ENCODE data around the gene KIR3DL3.
"Not testable (repeated sequence)": the region's sequence is repeated elsewhere in the genome, so short reads cannot be mapped to it uniquely, and the experiment has no call there.

KIR3DL3 gene

DNA sequence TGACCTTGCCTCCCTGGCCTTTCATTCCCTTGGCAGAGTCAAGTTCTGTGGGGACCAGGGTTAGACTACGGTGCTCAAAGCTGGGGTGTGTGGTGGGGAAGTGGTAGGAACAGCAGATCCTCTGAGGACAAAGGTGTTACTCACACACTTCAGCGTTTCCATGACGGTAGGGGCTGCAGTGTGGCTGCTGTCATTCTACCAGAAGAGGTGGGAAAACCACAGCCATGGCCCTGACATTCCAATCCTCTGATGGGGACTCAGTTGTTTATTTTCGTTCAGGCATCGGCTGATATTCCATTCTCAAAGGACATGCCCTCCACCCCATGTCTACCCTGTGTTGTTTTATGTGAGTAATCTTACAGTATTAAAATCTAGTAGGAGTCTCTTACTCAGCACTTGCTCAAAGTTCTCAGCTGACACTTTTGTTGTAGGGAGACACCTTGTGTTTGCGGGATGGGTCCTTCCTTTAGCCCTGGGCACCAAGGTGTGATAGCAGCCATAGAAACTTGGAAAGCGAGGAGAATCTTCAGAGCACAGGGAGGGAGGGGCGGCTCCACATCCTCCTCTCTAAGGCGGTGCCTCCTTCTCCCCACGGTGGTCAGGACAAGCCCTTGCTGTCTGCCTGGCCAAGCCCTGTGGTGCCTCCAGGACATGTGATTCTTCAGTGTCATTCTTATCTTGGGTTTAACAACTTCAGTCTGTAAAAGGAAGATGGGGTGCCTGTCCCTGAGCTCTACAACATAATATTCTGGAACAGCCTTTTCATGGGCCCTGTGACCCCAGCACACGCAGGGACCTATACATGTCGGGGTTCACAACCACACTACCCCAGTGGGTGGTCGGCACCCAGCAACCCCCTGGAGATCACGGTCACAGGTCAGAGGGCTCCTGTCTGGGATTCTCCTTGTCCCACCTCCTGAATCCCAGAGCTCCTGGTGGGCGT, 47.0 kb downstream of the KIR3DL3 start:
- H2AK5ac ChIP-seq (ENCODE audit: low read depth, low read length); H2AFZ ChIP-seq (ENCODE audit: low read length); H2BK5ac ChIP-seq (ENCODE audit: low read length); H3K9me3 ChIP-seq (replicated peaks in 1 of 2; ENCODE audit: control insufficient read depth in 2 of 2, insufficient read depth in 1 of 2, low read depth in 1 of 2, low read length in 2 of 2); H3K4me2 ChIP-seq (ENCODE audit: insufficient read depth, low read length, poor library complexity, severe bottlenecking); H3K23ac ChIP-seq (ENCODE audit: low read depth, low read length, poor library complexity); H3K4ac ChIP-seq (ENCODE audit: low read length); H4K91ac ChIP-seq (ENCODE audit: low read depth, low read length, poor library complexity); H3K27me3 ChIP-seq (ENCODE audit: control insufficient read depth in 3 of 3, insufficient read depth in 3 of 3, low read depth in 1 of 3, low read length in 3 of 3); H2BK120ac ChIP-seq (ENCODE audit: low read depth, low read length); H3K79me1 ChIP-seq (ENCODE audit: low read depth, low read length); DNase-seq (ENCODE audit: low spot score); H3K4me3 ChIP-seq (ENCODE audit: low read length in 2 of 2); H4K8ac ChIP-seq (ENCODE audit: low read depth, low read length); H2BK12ac ChIP-seq (ENCODE audit: low read length); H3K27ac ChIP-seq (replicated peaks; ENCODE audit: low read length); H3K36me3 ChIP-seq (replicated peaks in 1 of 2; ENCODE audit: control insufficient read depth in 2 of 2, insufficient read depth in 2 of 2, low read length in 2 of 2); H2BK15ac ChIP-seq (ENCODE audit: low read length); H3K14ac ChIP-seq (ENCODE audit: low read length); H3K18ac ChIP-seq (ENCODE audit: low read length); H3K4me1 ChIP-seq (ENCODE audit: control insufficient read depth in 2 of 2, insufficient read depth in 1 of 2, low read depth in 1 of 2, low read length in 2 of 2); H3K9ac ChIP-seq (ENCODE audit: low read depth, low read length, poor library complexity): not testable (repeated sequence)
- WGBS, 2 donors (ENCODE audit: extremely low coverage in 2 of 2, insufficient read length in 2 of 2, insufficient replicate concordance in 1 of 2) = no CpG with 5 or more reads among the region's 15 CpGs

DNA sequence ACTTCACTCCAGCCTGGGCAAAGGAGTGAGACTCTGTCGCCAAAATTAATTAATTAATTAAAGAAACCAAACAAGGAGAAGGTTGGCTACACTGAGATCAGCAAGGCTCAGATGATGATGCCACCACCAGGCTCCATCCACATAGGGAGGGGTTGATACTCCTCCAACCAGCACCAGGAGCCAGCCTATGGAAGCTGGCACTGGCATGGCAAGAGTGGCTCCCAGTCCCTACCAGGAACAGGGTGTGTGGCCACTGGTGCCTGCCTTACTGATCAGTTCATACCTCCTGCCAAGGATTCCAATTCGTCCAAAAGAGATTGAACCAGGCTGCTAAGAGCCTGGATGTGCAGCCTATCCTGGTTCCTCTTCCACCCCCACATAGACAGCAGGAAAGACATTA, 48.4 kb downstream of the KIR3DL3 start:
- H4K91ac ChIP-seq (ENCODE audit: low read depth, low read length, poor library complexity); H3K4me1 ChIP-seq (ENCODE audit: control insufficient read depth in 2 of 2, insufficient read depth in 1 of 2, low read depth in 1 of 2, low read length in 2 of 2); H3K9me3 ChIP-seq (replicated peaks in 1 of 2; ENCODE audit: control insufficient read depth in 2 of 2, insufficient read depth in 1 of 2, low read depth in 1 of 2, low read length in 2 of 2); H3K27ac ChIP-seq (replicated peaks; ENCODE audit: low read length); H2BK120ac ChIP-seq (ENCODE audit: low read depth, low read length); H3K79me1 ChIP-seq (ENCODE audit: low read depth, low read length); H2BK15ac ChIP-seq (ENCODE audit: low read length); H3K4ac ChIP-seq (ENCODE audit: low read length); H3K4me3 ChIP-seq (ENCODE audit: low read length in 2 of 2); H2AK5ac ChIP-seq (ENCODE audit: low read depth, low read length); H3K4me2 ChIP-seq (ENCODE audit: insufficient read depth, low read length, poor library complexity, severe bottlenecking); H2BK12ac ChIP-seq (ENCODE audit: low read length); H3K18ac ChIP-seq (ENCODE audit: low read length); H3K27me3 ChIP-seq (ENCODE audit: control insufficient read depth in 3 of 3, insufficient read depth in 3 of 3, low read depth in 1 of 3, low read length in 3 of 3); H4K8ac ChIP-seq (ENCODE audit: low read depth, low read length); H2AFZ ChIP-seq (ENCODE audit: low read length); H2BK5ac ChIP-seq (ENCODE audit: low read length); H3K36me3 ChIP-seq (replicated peaks in 1 of 2; ENCODE audit: control insufficient read depth in 2 of 2, insufficient read depth in 2 of 2, low read length in 2 of 2); H3K9ac ChIP-seq (ENCODE audit: low read depth, low read length, poor library complexity); DNase-seq (ENCODE audit: low spot score); H3K14ac ChIP-seq (ENCODE audit: low read length); H3K23ac ChIP-seq (ENCODE audit: low read depth, low read length, poor library complexity): not testable (repeated sequence)
- WGBS, 2 donors (ENCODE audit: extremely low coverage in 2 of 2, insufficient read length in 2 of 2, insufficient replicate concordance in 1 of 2) = no CpG with 5 or more reads among the region's 2 CpGs

DNA sequence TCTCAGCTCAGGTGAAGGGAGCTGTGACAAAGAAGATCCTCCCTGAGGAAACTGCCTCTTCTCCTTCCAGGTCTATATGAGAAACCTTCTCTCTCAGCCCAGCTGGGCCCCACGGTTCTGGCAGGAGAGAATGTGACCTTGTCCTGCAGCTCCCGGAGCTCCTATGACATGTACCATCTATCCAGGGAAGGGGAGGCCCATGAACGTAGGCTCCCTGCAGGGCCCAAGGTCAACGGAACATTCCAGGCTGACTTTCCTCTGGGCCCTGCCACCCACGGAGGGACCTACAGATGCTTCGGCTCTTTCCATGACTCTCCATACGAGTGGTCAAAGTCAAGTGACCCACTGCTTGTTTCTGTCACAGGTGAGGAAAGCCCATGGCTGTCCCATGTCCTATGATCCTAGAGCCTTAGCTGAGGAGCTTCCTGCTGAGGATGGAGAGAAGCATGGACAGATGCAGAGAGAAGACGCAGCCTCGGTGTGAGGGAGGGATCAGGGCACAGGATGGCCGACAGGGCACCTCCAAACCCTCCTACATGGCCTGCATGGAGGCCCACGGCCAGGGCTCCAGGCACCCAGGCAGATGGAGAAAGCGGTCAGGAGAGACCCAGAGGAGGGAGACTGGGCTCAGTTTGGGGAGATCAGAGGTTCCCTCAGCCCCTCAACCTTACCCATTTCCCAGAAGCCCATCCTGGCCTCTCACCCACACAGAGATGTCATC, 51.0 kb downstream of the KIR3DL3 start:
- H3K4ac ChIP-seq (ENCODE audit: low read length); H3K27ac ChIP-seq (replicated peaks; ENCODE audit: low read length); H4K8ac ChIP-seq (ENCODE audit: low read depth, low read length); H2BK120ac ChIP-seq (ENCODE audit: low read depth, low read length); H3K18ac ChIP-seq (ENCODE audit: low read length); H3K4me3 ChIP-seq (ENCODE audit: low read length in 2 of 2); H2BK5ac ChIP-seq (ENCODE audit: low read length); H3K23ac ChIP-seq (ENCODE audit: low read depth, low read length, poor library complexity); H3K36me3 ChIP-seq (replicated peaks in 1 of 2; ENCODE audit: control insufficient read depth in 2 of 2, insufficient read depth in 2 of 2, low read length in 2 of 2); H2BK15ac ChIP-seq (ENCODE audit: low read length); H2BK12ac ChIP-seq (ENCODE audit: low read length); H3K4me1 ChIP-seq (ENCODE audit: control insufficient read depth in 2 of 2, insufficient read depth in 1 of 2, low read depth in 1 of 2, low read length in 2 of 2); H3K14ac ChIP-seq (ENCODE audit: low read length); H2AFZ ChIP-seq (ENCODE audit: low read length); H3K9ac ChIP-seq (ENCODE audit: low read depth, low read length, poor library complexity); H3K9me3 ChIP-seq (replicated peaks in 1 of 2; ENCODE audit: control insufficient read depth in 2 of 2, insufficient read depth in 1 of 2, low read depth in 1 of 2, low read length in 2 of 2); H2AK5ac ChIP-seq (ENCODE audit: low read depth, low read length); H3K79me1 ChIP-seq (ENCODE audit: low read depth, low read length); DNase-seq (ENCODE audit: low spot score); H3K27me3 ChIP-seq (ENCODE audit: control insufficient read depth in 3 of 3, insufficient read depth in 3 of 3, low read depth in 1 of 3, low read length in 3 of 3); H4K91ac ChIP-seq (ENCODE audit: low read depth, low read length, poor library complexity); H3K4me2 ChIP-seq (ENCODE audit: insufficient read depth, low read length, poor library complexity, severe bottlenecking): not testable (repeated sequence)
- no CpG with 5 or more reads among the region's 12 CpGs for WGBS, 2 donors (ENCODE audit: extremely low coverage in 2 of 2, insufficient read length in 2 of 2, insufficient replicate concordance in 1 of 2)

DNA sequence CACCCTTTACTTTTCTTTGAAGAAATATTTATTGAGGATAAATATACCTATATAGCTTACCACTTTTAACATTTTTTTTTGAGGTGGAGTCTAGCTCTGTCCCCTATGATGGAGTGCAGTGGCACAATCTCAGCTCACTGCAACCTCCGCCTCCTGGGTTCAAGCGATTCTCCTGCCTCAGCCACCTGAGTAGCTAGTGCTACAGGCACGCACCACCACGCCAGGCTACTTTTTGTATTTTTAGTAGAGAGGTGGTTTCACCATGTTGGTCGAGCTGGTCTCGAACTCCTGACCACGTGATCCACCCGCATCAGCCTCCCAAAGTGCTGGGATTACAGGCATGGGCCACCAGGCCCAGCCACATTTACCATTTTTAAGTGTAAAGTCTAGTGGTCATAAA, 51.6 kb downstream of the KIR3DL3 start:
- H3K36me3 ChIP-seq (replicated peaks in 1 of 2; ENCODE audit: control insufficient read depth in 2 of 2, insufficient read depth in 2 of 2, low read length in 2 of 2); H3K4me3 ChIP-seq (ENCODE audit: low read length in 2 of 2); H3K27ac ChIP-seq (replicated peaks; ENCODE audit: low read length); H2BK12ac ChIP-seq (ENCODE audit: low read length); H3K4me2 ChIP-seq (ENCODE audit: insufficient read depth, low read length, poor library complexity, severe bottlenecking); H4K91ac ChIP-seq (ENCODE audit: low read depth, low read length, poor library complexity); H2BK120ac ChIP-seq (ENCODE audit: low read depth, low read length); H3K14ac ChIP-seq (ENCODE audit: low read length); H3K23ac ChIP-seq (ENCODE audit: low read depth, low read length, poor library complexity); H2BK5ac ChIP-seq (ENCODE audit: low read length); H3K4me1 ChIP-seq (ENCODE audit: control insufficient read depth in 2 of 2, insufficient read depth in 1 of 2, low read depth in 1 of 2, low read length in 2 of 2); H3K27me3 ChIP-seq (ENCODE audit: control insufficient read depth in 3 of 3, insufficient read depth in 3 of 3, low read depth in 1 of 3, low read length in 3 of 3); H3K4ac ChIP-seq (ENCODE audit: low read length); DNase-seq (ENCODE audit: low spot score); H2AK5ac ChIP-seq (ENCODE audit: low read depth, low read length); H2AFZ ChIP-seq (ENCODE audit: low read length); H3K79me1 ChIP-seq (ENCODE audit: low read depth, low read length); H2BK15ac ChIP-seq (ENCODE audit: low read length); H3K9me3 ChIP-seq (replicated peaks in 1 of 2; ENCODE audit: control insufficient read depth in 2 of 2, insufficient read depth in 1 of 2, low read depth in 1 of 2, low read length in 2 of 2); H4K8ac ChIP-seq (ENCODE audit: low read depth, low read length); H3K9ac ChIP-seq (ENCODE audit: low read depth, low read length, poor library complexity); H3K18ac ChIP-seq (ENCODE audit: low read length): not testable (repeated sequence)
- WGBS, 2 donors (ENCODE audit: extremely low coverage in 2 of 2, insufficient read length in 2 of 2, insufficient replicate concordance in 1 of 2) = no CpG with 5 or more reads among the region's 8 CpGs

Data from neuronal stem cell (in vitro differentiated cells).